Measurements from ENCODE around the gene MRPL55.

DNA sequence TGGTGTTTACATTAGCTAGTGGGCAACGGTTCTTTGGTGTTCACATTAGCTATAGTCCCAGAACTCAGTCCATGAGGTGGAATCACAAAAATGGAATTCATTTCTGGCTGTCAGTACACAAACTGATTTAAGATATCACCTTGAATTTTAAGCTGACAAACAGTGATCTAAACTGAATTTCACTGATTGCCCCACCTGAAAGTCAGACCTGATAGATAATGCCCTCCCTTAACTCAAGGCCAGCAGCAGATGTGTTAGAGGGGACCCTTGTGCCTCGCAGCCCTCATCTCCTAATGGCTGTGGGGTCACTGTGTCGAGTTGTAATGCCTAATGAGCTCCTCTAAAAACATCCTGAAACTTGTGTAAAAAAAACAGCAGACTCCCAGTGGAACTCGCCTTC is 18.0 kb downstream of the MRPL55 start:
- TF ChIP-seq, protein P1, sequence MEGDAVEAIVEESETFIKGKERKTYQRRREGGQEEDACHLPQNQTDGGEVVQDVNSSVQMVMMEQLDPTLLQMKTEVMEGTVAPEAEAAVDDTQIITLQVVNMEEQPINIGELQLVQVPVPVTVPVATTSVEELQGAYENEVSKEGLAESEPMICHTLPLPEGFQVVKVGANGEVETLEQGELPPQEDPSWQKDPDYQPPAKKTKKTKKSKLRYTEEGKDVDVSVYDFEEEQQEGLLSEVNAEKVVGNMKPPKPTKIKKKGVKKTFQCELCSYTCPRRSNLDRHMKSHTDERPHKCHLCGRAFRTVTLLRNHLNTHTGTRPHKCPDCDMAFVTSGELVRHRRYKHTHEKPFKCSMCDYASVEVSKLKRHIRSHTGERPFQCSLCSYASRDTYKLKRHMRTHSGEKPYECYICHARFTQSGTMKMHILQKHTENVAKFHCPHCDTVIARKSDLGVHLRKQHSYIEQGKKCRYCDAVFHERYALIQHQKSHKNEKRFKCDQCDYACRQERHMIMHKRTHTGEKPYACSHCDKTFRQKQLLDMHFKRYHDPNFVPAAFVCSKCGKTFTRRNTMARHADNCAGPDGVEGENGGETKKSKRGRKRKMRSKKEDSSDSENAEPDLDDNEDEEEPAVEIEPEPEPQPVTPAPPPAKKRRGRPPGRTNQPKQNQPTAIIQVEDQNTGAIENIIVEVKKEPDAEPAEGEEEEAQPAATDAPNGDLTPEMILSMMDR (IDR thresholded peaks at IDR 0.05; ENCODE audit: low read depth, low read length): no peak
- TF ChIP-seq POLR2A (IDR thresholded peaks at IDR 0.05; ENCODE audit: extremely low read depth, insufficient read length) (no peak), MYC (IDR thresholded peaks at IDR 0.05; ENCODE audit: low read depth, low read length) (no peak), MAX (IDR thresholded peaks at IDR 0.05; ENCODE audit: low read depth, low read length) (no peak)
